H9 (cell line): ENCODE data around the gene TTC39C. TPM values are rescaled to one million over a fixed set of nuclear protein-coding genes. Genes with fewer than 3 reads are reported as not detected.

Source experiments
- DNase-seq: peaks from one replicate; pipeline ENCODE4 v3.0.0-alpha.2; 2017
- H2AFZ ChIP-seq: one replicate; pipeline ENCODE4 v1.6.1; 2013; ENCODE audit warnings: mild to moderate bottlenecking, low read length, control low read depth, moderate library complexity
- H2AK5ac ChIP-seq: 2 replicates; pipeline ENCODE4 v1.6.1; 2013; ENCODE audit warnings: low read length, control low read depth, mixed read lengths; ENCODE audit not compliant: insufficient read length
- H2BK120ac ChIP-seq: one replicate; pipeline ENCODE4 v1.6.1; 2013; ENCODE audit warnings: low read depth, mild to moderate bottlenecking, low read length, control low read depth, inconsistent platforms; ENCODE audit not compliant: poor library complexity, severe bottlenecking
- H2BK12ac ChIP-seq: 2 replicates; pipeline ENCODE4 v1.6.1; 2013; ENCODE audit warnings: low read length, control low read depth, mixed read lengths, low read depth; ENCODE audit not compliant: insufficient read length
- H2BK15ac ChIP-seq: 2 replicates; pipeline ENCODE4 v1.6.1; 2013; ENCODE audit warnings: low read depth, low read length, control low read depth
- H2BK20ac ChIP-seq: one replicate; pipeline ENCODE4 v1.6.1; 2013; ENCODE audit warnings: low read depth, mild to moderate bottlenecking, low read length, control low read depth, inconsistent platforms; ENCODE audit not compliant: poor library complexity, severe bottlenecking
- H2BK5ac ChIP-seq: 2 replicates; pipeline ENCODE4 v1.6.1; 2013; ENCODE audit warnings: low read length, control low read depth, mixed read lengths; ENCODE audit not compliant: insufficient read length
- H3K14ac ChIP-seq: 2 replicates; pipeline ENCODE4 v1.6.1; 2013; ENCODE audit warnings: low read length, control low read depth; ENCODE audit not compliant: insufficient read depth
- H3K18ac ChIP-seq: 2 replicates; pipeline ENCODE4 v1.6.1; 2013; ENCODE audit warnings: low read depth, mild to moderate bottlenecking, mixed read lengths, low read length, control low read depth; ENCODE audit not compliant: insufficient read length
- H3K23ac ChIP-seq: 2 replicates; pipeline ENCODE4 v1.6.1; 2013; ENCODE audit warnings: low read length, control low read depth, mixed read lengths, low read depth; ENCODE audit not compliant: insufficient read length
- H3K23me2 ChIP-seq: 2 replicates; pipeline ENCODE4 v1.6.1; 2013; ENCODE audit warnings: low read depth, mild to moderate bottlenecking, mixed read lengths, low read length, control low read depth; ENCODE audit not compliant: insufficient read length, poor library complexity, severe bottlenecking
- H3K27ac ChIP-seq: 2 replicates; pipeline ENCODE4 v1.5.1; 2013; ENCODE audit warnings: low read length, control low read depth, mixed read lengths, low read depth; ENCODE audit not compliant: insufficient read length
- H3K27me3 ChIP-seq: 2 replicates; pipeline ENCODE4 v1.6.1; 2013; ENCODE audit warnings: low read length, control low read depth, inconsistent platforms; ENCODE audit not compliant: insufficient read depth
- H3K4ac ChIP-seq: 2 replicates; pipeline ENCODE4 v1.6.1; 2013; ENCODE audit warnings: low read depth, mild to moderate bottlenecking, control low read depth, inconsistent platforms, low read length, moderate library complexity
- H3K4me1 ChIP-seq: 2 replicates; pipeline ENCODE4 v1.6.1; 2013; ENCODE audit warnings: low read length, control low read depth, inconsistent platforms; ENCODE audit not compliant: insufficient read depth
- H3K4me2 ChIP-seq: 2 replicates; pipeline ENCODE4 v1.6.1; 2013; ENCODE audit warnings: low read length, control low read depth, mixed read lengths; ENCODE audit not compliant: insufficient read length, insufficient read depth
- H3K56ac ChIP-seq: 2 replicates; pipeline ENCODE4 v1.6.1; 2013; ENCODE audit warnings: low read depth, mild to moderate bottlenecking, mixed read lengths, low read length, control low read depth; ENCODE audit not compliant: insufficient read length
- H3K79me1 ChIP-seq: 2 replicates; pipeline ENCODE4 v1.6.1; 2013; ENCODE audit warnings: low read depth, mild to moderate bottlenecking, moderate library complexity, low read length, control low read depth, inconsistent platforms; ENCODE audit not compliant: insufficient read depth, poor library complexity, severe bottlenecking
- H3K79me2 ChIP-seq: 2 replicates; pipeline ENCODE4 v1.6.1; 2013; ENCODE audit warnings: low read length, control low read depth, inconsistent platforms; ENCODE audit not compliant: insufficient read depth
- H3K9ac ChIP-seq: 2 replicates; pipeline ENCODE4 v1.6.1; 2013; ENCODE audit warnings: low read length, control low read depth, mixed read lengths; ENCODE audit not compliant: insufficient read length; ENCODE audit errors: extremely low read depth
- H3K9me3 ChIP-seq: one replicate; pipeline ENCODE4 v1.6.1; 2013; ENCODE audit warnings: low read depth, low read length, inconsistent platforms; ENCODE audit not compliant: control insufficient read depth
- H3T11ph ChIP-seq: one replicate; pipeline ENCODE4 v1.6.1; 2013; ENCODE audit warnings: mild to moderate bottlenecking, low read length, control low read depth, inconsistent platforms
- H4K20me1 ChIP-seq: one replicate; pipeline ENCODE4 v1.6.1; 2013; ENCODE audit not compliant: control insufficient read depth, insufficient read length, insufficient read depth
- H4K5ac ChIP-seq: 2 replicates; pipeline ENCODE4 v1.6.1; 2013; ENCODE audit warnings: low read depth, mild to moderate bottlenecking, mixed read lengths, low read length, control low read depth; ENCODE audit not compliant: insufficient read length
- H4K8ac ChIP-seq: replicated peaks from 2 replicates; pipeline ENCODE4 v1.6.1; 2013; ENCODE audit warnings: low read length, control low read depth, mixed read lengths, low read depth; ENCODE audit not compliant: insufficient read length
- H4K91ac ChIP-seq: 2 replicates; pipeline ENCODE4 v1.6.1; 2013; ENCODE audit warnings: low read depth, mild to moderate bottlenecking, moderate library complexity, mixed read lengths, low read length, control low read depth; ENCODE audit not compliant: insufficient read length
- H3K27ac Mint-ChIP-seq, 3 experiments: 2 replicates in 2 of 3; 3 replicates in 1 of 3; pipeline ENCODE4 v1.8.0; 2020 to 2021; ENCODE audit warnings: mixed read lengths in 3 of 3, mild to moderate bottlenecking in 1 of 3, moderate library complexity in 1 of 3
- H3K27me3 Mint-ChIP-seq: 2 replicates; pipeline ENCODE4 v1.8.0; 2021; ENCODE audit warnings: low read depth, mild to moderate bottlenecking, moderate library complexity, mixed read lengths
- H3K36me3 Mint-ChIP-seq, 3 experiments: 2 replicates in 2 of 3; 3 replicates in 1 of 3; pipeline ENCODE4 v1.8.0; 2020 to 2021; ENCODE audit warnings: low read depth in 3 of 3, mixed read lengths in 3 of 3; ENCODE audit not compliant: insufficient read depth in 1 of 3
- H3K4me1 Mint-ChIP-seq, 2 experiments: 2 replicates each; pipeline ENCODE4 v1.8.0; 2020; ENCODE audit warnings: mixed read lengths in 2 of 2
- H3K4me3 Mint-ChIP-seq, 2 experiments: 2 replicates in 1 of 2; 3 replicates in 1 of 2; pipeline ENCODE4 v1.8.0; 2020 to 2021; ENCODE audit warnings: mild to moderate bottlenecking in 2 of 2, mixed read lengths in 2 of 2, moderate library complexity in 1 of 2
- H3K9me3 Mint-ChIP-seq, 2 experiments: 2 replicates in 1 of 2; 3 replicates in 1 of 2; pipeline ENCODE4 v1.8.0; 2020; ENCODE audit warnings: mild to moderate bottlenecking in 2 of 2, mixed read lengths in 2 of 2, moderate library complexity in 1 of 2
- WGBS: extraction: QIAGEN DNeasy Blood & Tissue Kit; methylation state at CpG from one replicate; pipeline ENCODE4 v1.1.7; 2013; ENCODE audit warnings: missing lambda C conversion rate, low lambda C conversion rate, mixed read lengths; ENCODE audit not compliant: insufficient read length; ENCODE audit errors: extremely low coverage; 5-methylcytosine and 5-hydroxymethylcytosine counted together
- total RNA-seq: library from RNA; stranded (reverse); gene quantifications from 2 replicates; pipeline ENCODE4 v1.2.1, GENCODE V29; 2021
- TF ChIP-seq, protein P1 (sequence below): fragments of 200-600 bp; sonication (generic); conservative IDR thresholded peaks from 3 replicates; pipeline ENCODE4 v1.8.0; 2021; ENCODE audit warnings: antibody characterized with exemption, mild to moderate bottlenecking

The TTC39C gene
- total RNA-seq, 1 experiment from 2014 or later = 18.0 TPM

DNA sequence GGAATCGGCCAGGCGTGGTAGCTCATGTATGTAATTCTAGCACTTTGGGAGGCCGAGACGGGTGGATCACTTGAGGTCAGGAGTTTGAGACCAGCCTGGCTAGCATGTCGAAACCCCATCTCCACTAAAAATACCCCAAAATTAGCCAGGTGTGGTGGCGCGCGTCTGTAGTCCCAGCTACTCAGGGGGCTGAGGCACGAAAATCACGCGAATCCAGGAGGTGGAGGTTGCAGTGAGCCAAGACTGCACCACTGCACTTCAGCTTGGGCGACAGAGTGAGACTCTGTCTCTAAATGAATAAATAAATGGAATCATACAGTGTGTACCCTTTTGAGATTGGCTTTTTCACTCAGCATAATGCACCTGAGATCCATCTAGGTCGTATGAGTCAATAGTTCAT, 19.4 kb upstream of the TTC39C start:
- no peak overlapping the region for H3K14ac ChIP-seq
- H3K9me3 ChIP-seq = no peaks in the 10 kb centered on the region
- H2BK20ac ChIP-seq = no peak overlapping the region
- H3K23me2 ChIP-seq = no peaks in the 10 kb centered on the region
- no peak overlapping the region for H3K9ac ChIP-seq
- H2BK15ac ChIP-seq = no peak overlapping the region
- no peak overlapping the region for H3K18ac ChIP-seq
- H2AFZ ChIP-seq = no peak overlapping the region
- TF ChIP-seq, protein P1, sequence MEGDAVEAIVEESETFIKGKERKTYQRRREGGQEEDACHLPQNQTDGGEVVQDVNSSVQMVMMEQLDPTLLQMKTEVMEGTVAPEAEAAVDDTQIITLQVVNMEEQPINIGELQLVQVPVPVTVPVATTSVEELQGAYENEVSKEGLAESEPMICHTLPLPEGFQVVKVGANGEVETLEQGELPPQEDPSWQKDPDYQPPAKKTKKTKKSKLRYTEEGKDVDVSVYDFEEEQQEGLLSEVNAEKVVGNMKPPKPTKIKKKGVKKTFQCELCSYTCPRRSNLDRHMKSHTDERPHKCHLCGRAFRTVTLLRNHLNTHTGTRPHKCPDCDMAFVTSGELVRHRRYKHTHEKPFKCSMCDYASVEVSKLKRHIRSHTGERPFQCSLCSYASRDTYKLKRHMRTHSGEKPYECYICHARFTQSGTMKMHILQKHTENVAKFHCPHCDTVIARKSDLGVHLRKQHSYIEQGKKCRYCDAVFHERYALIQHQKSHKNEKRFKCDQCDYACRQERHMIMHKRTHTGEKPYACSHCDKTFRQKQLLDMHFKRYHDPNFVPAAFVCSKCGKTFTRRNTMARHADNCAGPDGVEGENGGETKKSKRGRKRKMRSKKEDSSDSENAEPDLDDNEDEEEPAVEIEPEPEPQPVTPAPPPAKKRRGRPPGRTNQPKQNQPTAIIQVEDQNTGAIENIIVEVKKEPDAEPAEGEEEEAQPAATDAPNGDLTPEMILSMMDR = no peak
- H2BK5ac ChIP-seq = no peak overlapping the region
- H3K4ac ChIP-seq = no peak overlapping the region
- H3K36me3 Mint-ChIP-seq = no peaks in the 10 kb centered on the region
- no peaks in the 10 kb centered on the region for H3K27me3 ChIP-seq
- no peak overlapping the region for H2BK12ac ChIP-seq
- H2AK5ac ChIP-seq = no peak overlapping the region
- no peaks in the 10 kb centered on the region for H3K27me3 Mint-ChIP-seq
- H2BK120ac ChIP-seq = no peak overlapping the region
- WGBS = no CpG with 5 or more reads among the region's 13 CpGs
- H3K9me3 Mint-ChIP-seq = no peaks in the 10 kb centered on the region
- H3K4me1 Mint-ChIP-seq = peaks cover 4 to 6% of the 10 kb centered on the region in 2 experiments; a peak in 2 of 4 replicates
- no peaks in the 10 kb centered on the region for H3K79me2 ChIP-seq
- no peak overlapping the region for H4K8ac ChIP-seq
- H3T11ph ChIP-seq = no peak overlapping the region
- no peaks in the 10 kb centered on the region for H4K20me1 ChIP-seq
- no peaks in the 10 kb centered on the region for H3K79me1 ChIP-seq
- H3K4me1 ChIP-seq = no peaks in the 10 kb centered on the region; the same call in 1 of the 2 replicates
- no peak overlapping the region for H3K56ac ChIP-seq
- H3K4me3 Mint-ChIP-seq = no peak overlapping the region
- no peak overlapping the region for H3K23ac ChIP-seq
- H4K5ac ChIP-seq = no peak overlapping the region
- H3K27ac ChIP-seq = no peak overlapping the region
- H3K4me2 ChIP-seq = no peak overlapping the region
- H3K27ac Mint-ChIP-seq = peak overlapping the region in 1 of 3 experiments; percentile 28; a peak in 1 of 7 replicates
- DNase-seq = no peak
- no peak overlapping the region for H4K91ac ChIP-seq
